Osteoblast (primary cell): ENCODE measurements around the gene EPB41L3. TPM values are rescaled to one million over a fixed set of nuclear protein-coding genes. Genes with fewer than 3 reads are reported as not detected.

ENCODE experiments used
- DNase-seq: peaks from one replicate; pipeline ENCODE4 v3.0.0; 2011; ENCODE audit warnings: low spot score, mixed read lengths; ENCODE audit not compliant: insufficient read length; ENCODE audit errors: missing footprints
- H2AFZ ChIP-seq: 2 replicates; pipeline ENCODE4 v1.6.0; 2011; ENCODE audit warnings: mild to moderate bottlenecking, low read length
- H3K27ac ChIP-seq: 2 replicates; pipeline ENCODE4 v1.5.1; 2011; ENCODE audit warnings: mild to moderate bottlenecking, low read depth, low read length, moderate library complexity
- H3K27me3 ChIP-seq: 2 replicates; pipeline ENCODE4 v1.6.0; 2012; ENCODE audit warnings: mild to moderate bottlenecking, control low read depth, inconsistent platforms, low read length, moderate library complexity; ENCODE audit not compliant: insufficient read depth
- H3K36me3 ChIP-seq: 2 replicates; pipeline ENCODE4 v1.5.1; 2011; ENCODE audit warnings: mild to moderate bottlenecking, low read length, control low read depth, moderate library complexity; ENCODE audit not compliant: insufficient read depth
- H3K4me1 ChIP-seq: 2 replicates; pipeline ENCODE4 v1.5.1; 2011; ENCODE audit warnings: mild to moderate bottlenecking, low read length, control low read depth, moderate library complexity; ENCODE audit not compliant: insufficient read depth
- H3K4me2 ChIP-seq: 2 replicates; pipeline ENCODE4 v1.6.0; 2011; ENCODE audit warnings: mild to moderate bottlenecking, low read length; ENCODE audit not compliant: insufficient read depth
- H3K4me3 ChIP-seq: fragments of 200-600 bp; sonication (generic); 3 replicates; pipeline ENCODE4 v1.5.1; 2012; ENCODE audit warnings: mild to moderate bottlenecking, low read length, inconsistent platforms; ENCODE audit not compliant: insufficient read depth
- H3K79me2 ChIP-seq: 2 replicates; pipeline ENCODE4 v1.6.0; 2012; ENCODE audit warnings: mild to moderate bottlenecking, low read length, control low read depth, inconsistent platforms; ENCODE audit not compliant: insufficient read depth
- H3K9me3 ChIP-seq: 2 replicates; pipeline ENCODE4 v1.5.1; 2011; ENCODE audit warnings: low read depth, low read length, control low read depth
- H4K20me1 ChIP-seq: 2 replicates; pipeline ENCODE4 v1.6.0; 2012; ENCODE audit warnings: mild to moderate bottlenecking, low read length, control low read depth; ENCODE audit not compliant: insufficient read depth
- total RNA-seq: library from RNA; depleted of rRNA; stranded (reverse); fragments of >200 nt; gene quantifications from 2 replicates; pipeline ENCODE4 v1.2.3, GENCODE V29; 2012
- TF ChIP-seq, protein P1 (sequence below): IDR thresholded peaks from 2 replicates; pipeline ENCODE4 v1.5.1; 2011; ENCODE audit warnings: mild to moderate bottlenecking, low read depth, low read length, moderate library complexity; ENCODE audit errors: extremely low read depth

EPB41L3 gene
- 0.72 and 0.88 TPM in 2 replicates for total RNA-seq

DNA sequence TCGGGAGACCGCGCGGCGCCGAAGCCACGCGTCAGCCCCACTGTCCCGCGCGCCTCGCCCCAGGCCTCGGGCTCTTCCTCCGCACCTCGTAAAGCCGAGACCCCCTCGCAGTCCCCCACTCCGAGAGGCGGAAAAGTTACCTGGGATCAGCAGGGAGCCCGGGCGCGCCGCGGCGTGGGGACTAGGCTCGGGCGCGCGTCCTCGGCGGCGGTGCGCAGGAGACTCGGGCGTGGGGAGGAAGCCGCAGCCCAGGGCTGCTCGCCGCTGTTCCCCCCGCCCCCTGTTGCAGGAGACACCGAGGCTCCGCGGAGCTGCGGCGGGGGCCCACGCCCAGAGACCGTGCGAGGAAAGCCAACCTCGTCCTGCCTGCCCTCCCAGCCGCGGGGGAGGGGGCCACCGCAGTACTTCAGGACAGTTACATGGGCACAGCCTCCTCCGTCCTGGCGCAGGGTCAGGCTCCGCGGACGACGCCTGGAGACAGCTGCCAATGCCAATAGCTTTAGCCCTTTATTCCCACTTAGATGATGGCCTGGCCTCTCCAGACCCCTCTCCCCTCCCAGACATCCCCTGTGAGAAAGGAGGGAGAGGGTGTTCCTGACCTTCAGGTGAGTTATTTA lies at the start of gene EPB41L3:
Gene EPB41L3 (minus strand): TSS at position 225 of the 617 bp plus-strand sequence. CDS start 54,814 bp downstream, outside the sequence.
- Histone ChIP-seq H3K4me3 (no peak within 1 kb of the TSS), H3K27me3 (no peaks in the 10 kb centered on the region), H3K9me3 (no peaks in the 10 kb centered on the region), H3K4me2 (no peak within 1 kb of the TSS), H3K79me2 (no peaks in the 10 kb centered on the region), H2AFZ (no peak within 1 kb of the TSS), H3K27ac (no peak within 1 kb of the TSS), H3K36me3 (no peaks in the 10 kb centered on the region), H3K4me1 (no peaks in the 10 kb centered on the region), H4K20me1 (no peaks in the 10 kb centered on the region)
- TF ChIP-seq, protein P1, sequence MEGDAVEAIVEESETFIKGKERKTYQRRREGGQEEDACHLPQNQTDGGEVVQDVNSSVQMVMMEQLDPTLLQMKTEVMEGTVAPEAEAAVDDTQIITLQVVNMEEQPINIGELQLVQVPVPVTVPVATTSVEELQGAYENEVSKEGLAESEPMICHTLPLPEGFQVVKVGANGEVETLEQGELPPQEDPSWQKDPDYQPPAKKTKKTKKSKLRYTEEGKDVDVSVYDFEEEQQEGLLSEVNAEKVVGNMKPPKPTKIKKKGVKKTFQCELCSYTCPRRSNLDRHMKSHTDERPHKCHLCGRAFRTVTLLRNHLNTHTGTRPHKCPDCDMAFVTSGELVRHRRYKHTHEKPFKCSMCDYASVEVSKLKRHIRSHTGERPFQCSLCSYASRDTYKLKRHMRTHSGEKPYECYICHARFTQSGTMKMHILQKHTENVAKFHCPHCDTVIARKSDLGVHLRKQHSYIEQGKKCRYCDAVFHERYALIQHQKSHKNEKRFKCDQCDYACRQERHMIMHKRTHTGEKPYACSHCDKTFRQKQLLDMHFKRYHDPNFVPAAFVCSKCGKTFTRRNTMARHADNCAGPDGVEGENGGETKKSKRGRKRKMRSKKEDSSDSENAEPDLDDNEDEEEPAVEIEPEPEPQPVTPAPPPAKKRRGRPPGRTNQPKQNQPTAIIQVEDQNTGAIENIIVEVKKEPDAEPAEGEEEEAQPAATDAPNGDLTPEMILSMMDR, result no peak
- DNase-seq, result no peak

GRCh38 chr18:5588529-5588928 lies 44.7 kb upstream of the EPB41L3 start:
- Histone ChIP-seq H3K4me2 (no peak overlapping the region), H3K9me3 (no peaks in the 10 kb centered on the region), H3K27me3 (no peaks in the 10 kb centered on the region), H2AFZ (no peak overlapping the region), H3K4me1 (no peaks in the 10 kb centered on the region), H3K79me2 (no peaks in the 10 kb centered on the region), H3K36me3 (no peaks in the 10 kb centered on the region), H4K20me1 (no peaks in the 10 kb centered on the region), H3K4me3 (no peak overlapping the region), H3K27ac (no peak overlapping the region)
- TF ChIP-seq, protein P1, result no peak
- no peak for DNase-seq

- Histone ChIP-seq H3K79me2 (no peaks in the 10 kb centered on the region), H4K20me1 (no peaks in the 10 kb centered on the region), H3K4me3 (no peak overlapping the region), H3K4me1 (no peaks in the 10 kb centered on the region), H3K4me2 (no peak overlapping the region), H3K27ac (no peak overlapping the region), H2AFZ (no peak overlapping the region), H3K27me3 (no peaks in the 10 kb centered on the region), H3K36me3 (no peaks in the 10 kb centered on the region), H3K9me3 (no peaks in the 10 kb centered on the region)
- TF ChIP-seq, protein P1, result no peak
- DNase-seq, result no peak
Measured at GRCh38 chr18:5585653-5586052, 41.9 kb upstream of the EPB41L3 start.

GRCh38 chr18:5584746-5585417 lies 41.1 kb upstream of the EPB41L3 start:
- Histone ChIP-seq H3K4me2 (no peak overlapping the region), H2AFZ (no peak overlapping the region)
- DNase-seq, result no peak

More at GRCh38 chr18:5584746-5585417, 41.1 kb upstream of the EPB41L3 start:
- Histone ChIP-seq H4K20me1 (no peaks in the 10 kb centered on the region), H3K36me3 (no peaks in the 10 kb centered on the region), H3K4me3 (no peak overlapping the region), H3K79me2 (no peaks in the 10 kb centered on the region), H3K27ac (no peak overlapping the region), H3K9me3 (no peaks in the 10 kb centered on the region), H3K27me3 (no peaks in the 10 kb centered on the region), H3K4me1 (no peaks in the 10 kb centered on the region)
- TF ChIP-seq, protein P1, result no peak
